Astrocyte (in vitro differentiated cells and primary cell): ENCODE measurements around the gene SUPT5H. TPM values are rescaled to one million over a fixed set of nuclear protein-coding genes. Genes with fewer than 3 reads are reported as not detected.

Experiments used
- DNase-seq: peaks from one replicate; pipeline ENCODE4 v3.0.0-alpha.2; 2010; ENCODE audit warnings: low read depth
- FAIRE-seq: peaks from 2 replicates; lab custom pipeline; 2011; peaks lifted over from hg19 to GRCh38; lab: Jason Lieb, UNC
- H2AFZ ChIP-seq: 2 replicates; pipeline ENCODE4 v1.6.0; 2012; ENCODE audit warnings: low read depth, low read length, inconsistent platforms
- H3K27ac ChIP-seq: 2 replicates; pipeline ENCODE4 v1.5.1; 2011; ENCODE audit warnings: low read depth, low read length, inconsistent platforms
- H3K27me3 ChIP-seq: 2 replicates; pipeline ENCODE4 v1.6.0; 2011; ENCODE audit warnings: low read length, inconsistent platforms; ENCODE audit not compliant: insufficient read depth
- H3K36me3 ChIP-seq: 2 replicates; pipeline ENCODE4 v1.5.1; 2011; ENCODE audit warnings: low read length, inconsistent platforms; ENCODE audit not compliant: insufficient read depth
- H3K4me1 ChIP-seq: 2 replicates; pipeline ENCODE4 v1.5.1; 2011; ENCODE audit warnings: low read length, inconsistent platforms; ENCODE audit not compliant: insufficient read depth
- H3K4me2 ChIP-seq: 2 replicates; pipeline ENCODE4 v1.6.0; 2012; ENCODE audit warnings: low read length, inconsistent platforms
- H3K4me3 ChIP-seq: 2 replicates; pipeline ENCODE4 v1.5.1; 2011; ENCODE audit warnings: low read depth, mild to moderate bottlenecking, low read length, inconsistent platforms; ENCODE audit not compliant: insufficient read depth
- H3K79me2 ChIP-seq: 2 replicates; pipeline ENCODE4 v1.6.0; 2012; ENCODE audit warnings: mild to moderate bottlenecking, low read length, inconsistent platforms; ENCODE audit not compliant: insufficient read depth
- H3K9ac ChIP-seq: 2 replicates; pipeline ENCODE4 v1.6.0; 2012; ENCODE audit warnings: mild to moderate bottlenecking, low read length, inconsistent platforms
- H3K9me3 ChIP-seq: 2 replicates; pipeline ENCODE4 v1.5.1; 2012; ENCODE audit warnings: low read depth, mild to moderate bottlenecking, low read length, inconsistent platforms; ENCODE audit not compliant: insufficient read depth
- H4K20me1 ChIP-seq: 2 replicates; pipeline ENCODE4 v1.6.0; 2012; ENCODE audit warnings: low read length, inconsistent platforms; ENCODE audit not compliant: insufficient read depth
- H3K27ac Mint-ChIP-seq: one replicate; pipeline ENCODE4 v1.8.0; 2021; ENCODE audit warnings: mild to moderate bottlenecking, mixed read lengths; ENCODE audit not compliant: unreplicated experiment
- H3K27me3 Mint-ChIP-seq: one replicate; pipeline ENCODE4 v1.8.0; 2021; ENCODE audit warnings: low read depth, mixed read lengths; ENCODE audit not compliant: unreplicated experiment
- H3K36me3 Mint-ChIP-seq: one replicate; pipeline ENCODE4 v1.8.0; 2021; ENCODE audit warnings: low read depth, mixed read lengths; ENCODE audit not compliant: unreplicated experiment
- H3K4me1 Mint-ChIP-seq: one replicate; pipeline ENCODE4 v1.8.0; 2021; ENCODE audit warnings: low read depth, mixed read lengths; ENCODE audit not compliant: unreplicated experiment
- H3K4me3 Mint-ChIP-seq: one replicate; pipeline ENCODE4 v1.8.0; 2021; ENCODE audit warnings: mild to moderate bottlenecking, moderate library complexity, mixed read lengths; ENCODE audit not compliant: unreplicated experiment
- H3K9me3 Mint-ChIP-seq: one replicate; pipeline ENCODE4 v1.8.0; 2021; ENCODE audit warnings: mild to moderate bottlenecking, mixed read lengths; ENCODE audit not compliant: unreplicated experiment
- EZH2 ChIP-seq: IDR thresholded peaks from 2 replicates; pipeline ENCODE4 v1.6.1; 2012; ENCODE audit warnings: mild to moderate bottlenecking, low read length, inconsistent platforms; ENCODE audit not compliant: insufficient read depth
- total RNA-seq: library from RNA; stranded (reverse); gene quantifications from 2 replicates; pipeline ENCODE4 v1.2.1, GENCODE V29; 2021
- TF ChIP-seq, protein P1 (sequence below): IDR thresholded peaks from 2 replicates; pipeline ENCODE4 v1.5.1; 2011; ENCODE audit warnings: low read depth, mild to moderate bottlenecking, inconsistent platforms, low read length, moderate library complexity; ENCODE audit not compliant: insufficient read depth

Gene SUPT5H
- total RNA-seq, 1 donor from 2014 or later = 171 TPM

DNA sequence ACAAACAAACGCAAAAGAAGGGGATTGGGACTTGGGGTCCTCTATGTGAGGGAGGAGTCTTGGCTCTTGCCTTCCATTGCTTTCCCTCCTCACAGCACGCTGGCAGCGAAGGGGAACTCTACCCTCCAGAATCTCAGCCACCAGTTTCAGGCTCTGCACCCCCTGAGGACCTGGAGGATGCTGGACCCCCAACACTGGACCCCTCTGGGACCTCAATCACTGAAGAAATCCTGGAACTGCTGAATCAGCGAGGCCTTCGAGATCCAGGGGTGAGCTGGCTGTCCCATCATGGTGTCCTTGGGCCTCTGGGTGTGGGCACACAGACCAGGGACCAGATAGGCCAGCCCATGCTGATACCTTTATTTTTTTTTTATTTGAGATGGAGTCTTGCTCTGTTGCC is 23.4 kb upstream of the SUPT5H start:
- Histone ChIP-seq H3K36me3 (peaks cover 29% of the 10 kb centered on the region), H3K4me3 (no peak overlapping the region)
- H3K36me3 Mint-ChIP-seq = peaks cover 38% of the 10 kb centered on the region

DNA sequence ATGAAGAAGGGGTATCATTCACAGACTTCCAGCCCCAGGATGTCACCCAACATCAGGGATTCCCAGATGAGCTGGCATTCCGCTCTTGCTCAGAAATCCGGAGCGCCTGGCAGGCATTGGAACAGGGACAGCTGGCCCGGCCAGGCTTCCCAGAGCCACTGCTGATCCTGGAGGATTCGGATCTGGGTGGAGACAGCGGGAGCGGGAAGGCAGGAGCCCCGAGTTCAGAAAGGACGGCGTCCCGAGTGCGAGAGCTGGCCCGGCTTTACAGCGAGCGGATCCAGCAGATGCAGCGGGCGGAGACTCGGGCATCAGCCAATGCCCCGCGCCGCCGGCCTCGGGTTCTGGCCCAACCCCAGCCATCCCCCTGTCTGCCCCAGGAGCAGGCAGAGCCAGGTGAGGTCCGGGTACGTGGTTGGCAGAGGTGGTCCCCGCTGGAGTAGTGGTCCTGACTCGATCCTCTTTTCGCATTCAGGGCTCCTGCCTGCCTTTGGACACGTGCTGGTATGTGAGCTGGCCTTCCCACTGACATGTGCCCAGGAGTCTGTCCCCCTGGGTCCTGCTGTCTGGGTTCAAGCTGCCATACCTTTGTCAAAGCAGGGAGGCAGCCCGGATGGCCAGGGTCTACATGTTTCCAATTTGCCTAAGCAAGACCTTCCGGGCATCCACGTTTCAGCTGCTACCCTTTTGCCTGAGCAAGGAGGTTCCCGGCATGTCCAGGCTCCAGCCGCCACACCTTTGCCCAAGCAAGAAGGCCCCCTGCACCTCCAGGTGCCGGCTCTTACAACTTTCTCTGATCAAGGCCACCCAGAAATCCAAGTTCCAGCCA is 21.9 kb upstream of the SUPT5H start:
- peaks cover 33% of the 10 kb centered on the region for H3K36me3 Mint-ChIP-seq
- TF ChIP-seq, protein P1, sequence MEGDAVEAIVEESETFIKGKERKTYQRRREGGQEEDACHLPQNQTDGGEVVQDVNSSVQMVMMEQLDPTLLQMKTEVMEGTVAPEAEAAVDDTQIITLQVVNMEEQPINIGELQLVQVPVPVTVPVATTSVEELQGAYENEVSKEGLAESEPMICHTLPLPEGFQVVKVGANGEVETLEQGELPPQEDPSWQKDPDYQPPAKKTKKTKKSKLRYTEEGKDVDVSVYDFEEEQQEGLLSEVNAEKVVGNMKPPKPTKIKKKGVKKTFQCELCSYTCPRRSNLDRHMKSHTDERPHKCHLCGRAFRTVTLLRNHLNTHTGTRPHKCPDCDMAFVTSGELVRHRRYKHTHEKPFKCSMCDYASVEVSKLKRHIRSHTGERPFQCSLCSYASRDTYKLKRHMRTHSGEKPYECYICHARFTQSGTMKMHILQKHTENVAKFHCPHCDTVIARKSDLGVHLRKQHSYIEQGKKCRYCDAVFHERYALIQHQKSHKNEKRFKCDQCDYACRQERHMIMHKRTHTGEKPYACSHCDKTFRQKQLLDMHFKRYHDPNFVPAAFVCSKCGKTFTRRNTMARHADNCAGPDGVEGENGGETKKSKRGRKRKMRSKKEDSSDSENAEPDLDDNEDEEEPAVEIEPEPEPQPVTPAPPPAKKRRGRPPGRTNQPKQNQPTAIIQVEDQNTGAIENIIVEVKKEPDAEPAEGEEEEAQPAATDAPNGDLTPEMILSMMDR = no peak
- no peak for TF ChIP-seq EZH2
- no peak overlapping the region for H3K4me3 Mint-ChIP-seq
- no peak overlapping the region for H3K27ac Mint-ChIP-seq
- Histone ChIP-seq H3K9ac (no peak overlapping the region), H3K79me2 (peaks cover 22% of the 10 kb centered on the region), H3K4me3 (no peak overlapping the region), H2AFZ (no peak overlapping the region), H3K36me3 (peaks cover 28% of the 10 kb centered on the region), H3K4me2 (no peak overlapping the region), H3K4me1 (peaks cover 8% of the 10 kb centered on the region), H3K27ac (no peak overlapping the region), H3K9me3 (no peaks in the 10 kb centered on the region), H4K20me1 (peaks cover 50% of the 10 kb centered on the region), H3K27me3 (no peaks in the 10 kb centered on the region)
- DNase-seq (no peak), FAIRE-seq (no peak)
- H3K27me3 Mint-ChIP-seq = no peaks in the 10 kb centered on the region
- peaks cover 12% of the 10 kb centered on the region for H3K4me1 Mint-ChIP-seq
- H3K9me3 Mint-ChIP-seq = no peaks in the 10 kb centered on the region

More for the DNA sequence above, 23.4 kb upstream of the SUPT5H start:
- Mint-ChIP-seq H3K4me3 (no peak overlapping the region), H3K27ac (no peak overlapping the region), H3K27me3 (no peaks in the 10 kb centered on the region), H3K9me3 (no peaks in the 10 kb centered on the region), H3K4me1 (peaks cover 7% of the 10 kb centered on the region)
- Histone ChIP-seq H3K4me1 (no peaks in the 10 kb centered on the region), H3K9ac (no peak overlapping the region), H3K4me2 (no peak overlapping the region), H3K27me3 (no peaks in the 10 kb centered on the region), H3K27ac (no peak overlapping the region), H3K9me3 (no peaks in the 10 kb centered on the region), H2AFZ (no peak overlapping the region), H4K20me1 (peaks cover 63% of the 10 kb centered on the region), H3K79me2 (peaks cover 33% of the 10 kb centered on the region)
- DNase-seq (no peak), FAIRE-seq (no peak)
- TF ChIP-seq EZH2 = no peak
- TF ChIP-seq, protein P1 = no peak

- Mint-ChIP-seq H3K36me3 (peaks cover 31% of the 10 kb centered on the region), H3K4me1 (peaks cover 16% of the 10 kb centered on the region), H3K27me3 (no peaks in the 10 kb centered on the region), H3K27ac (no peak overlapping the region), H3K4me3 (no peak overlapping the region), H3K9me3 (no peaks in the 10 kb centered on the region)
- no peak for DNase-seq
- Histone ChIP-seq H3K4me1 (peaks cover 15% of the 10 kb centered on the region), H2AFZ (no peak overlapping the region), H3K9me3 (no peaks in the 10 kb centered on the region), H3K27me3 (no peaks in the 10 kb centered on the region), H3K4me3 (no peak overlapping the region), H4K20me1 (peaks cover 41% of the 10 kb centered on the region), H3K27ac (no peak overlapping the region), H3K36me3 (peaks cover 20% of the 10 kb centered on the region), H3K9ac (no peak overlapping the region), H3K4me2 (no peak overlapping the region), H3K79me2 (peaks cover 18% of the 10 kb centered on the region)
- TF ChIP-seq, protein P1 = no peak
- no peak for TF ChIP-seq EZH2
- no peak for FAIRE-seq
Measured at GRCh38 chr19:39424934-39425333, 20.4 kb upstream of the SUPT5H start.
